Rectal smooth muscle tissue (tissue), 1 donor: Measurements from ENCODE around the gene ATR.
"Not testable (repeated sequence)": the region's sequence is repeated elsewhere in the genome, so short reads cannot be mapped to it uniquely, and the experiment has no call there.

Source experiments
- H3K27ac ChIP-seq: one replicate; pipeline ENCODE4 v1.7.0; 2013; ENCODE audit warnings: low read depth, low read length, inconsistent platforms
- H3K27me3 ChIP-seq: one replicate; pipeline ENCODE4 v1.7.0; 2013; ENCODE audit warnings: low read length; ENCODE audit not compliant: control insufficient read depth, insufficient read depth
- H3K36me3 ChIP-seq: one replicate; pipeline ENCODE4 v1.7.0; 2013; ENCODE audit warnings: low read length; ENCODE audit not compliant: control insufficient read depth, insufficient read depth
- H3K4me1 ChIP-seq: one replicate; pipeline ENCODE4 v1.7.0; 2013; ENCODE audit warnings: low read length; ENCODE audit not compliant: control insufficient read depth, insufficient read depth
- H3K4me3 ChIP-seq: one replicate; pipeline ENCODE4 v1.7.0; 2013; ENCODE audit warnings: low read length
- H3K9ac ChIP-seq: one replicate; pipeline ENCODE4 v1.7.0; 2013; ENCODE audit warnings: low read length

Gene ATR

GRCh38 chr3:142459929-142460328, 118.6 kb downstream of the ATR start:
- Histone ChIP-seq H3K27ac (no peak overlapping the region), H3K27me3 (no peaks in the 10 kb centered on the region), H3K9ac (no peak overlapping the region), H3K4me3 (no peak overlapping the region), H3K4me1 (no peaks in the 10 kb centered on the region), H3K36me3 (peaks cover 2% of the 10 kb centered on the region)

- no peak overlapping the region for H3K9ac ChIP-seq
Measured at GRCh38 chr3:142459096-142459495, 119.4 kb downstream of the ATR start.

GRCh38 chr3:142450881-142451280, 127.7 kb downstream of the ATR start:
- Histone ChIP-seq H3K27ac (no peak overlapping the region), H3K9ac (no peak overlapping the region), H3K4me1 (peaks cover 2% of the 10 kb centered on the region), H3K36me3 (no peaks in the 10 kb centered on the region), H3K4me3 (no peak overlapping the region), H3K27me3 (no peaks in the 10 kb centered on the region)

More at GRCh38 chr3:142459096-142459495, 119.4 kb downstream of the ATR start:
- Histone ChIP-seq H3K36me3 (peaks cover 2% of the 10 kb centered on the region), H3K4me3 (no peak overlapping the region), H3K27me3 (no peaks in the 10 kb centered on the region), H3K4me1 (no peaks in the 10 kb centered on the region), H3K27ac (no peak overlapping the region)

GRCh38 chr3:142450189-142450588, 128.3 kb downstream of the ATR start:
- Histone ChIP-seq H3K27me3 (no peaks in the 10 kb centered on the region), H3K36me3 (no peaks in the 10 kb centered on the region), H3K27ac (no peak overlapping the region), H3K9ac (no peak overlapping the region), H3K4me1 (peaks cover 5% of the 10 kb centered on the region), H3K4me3 (no peak overlapping the region)

DNA sequence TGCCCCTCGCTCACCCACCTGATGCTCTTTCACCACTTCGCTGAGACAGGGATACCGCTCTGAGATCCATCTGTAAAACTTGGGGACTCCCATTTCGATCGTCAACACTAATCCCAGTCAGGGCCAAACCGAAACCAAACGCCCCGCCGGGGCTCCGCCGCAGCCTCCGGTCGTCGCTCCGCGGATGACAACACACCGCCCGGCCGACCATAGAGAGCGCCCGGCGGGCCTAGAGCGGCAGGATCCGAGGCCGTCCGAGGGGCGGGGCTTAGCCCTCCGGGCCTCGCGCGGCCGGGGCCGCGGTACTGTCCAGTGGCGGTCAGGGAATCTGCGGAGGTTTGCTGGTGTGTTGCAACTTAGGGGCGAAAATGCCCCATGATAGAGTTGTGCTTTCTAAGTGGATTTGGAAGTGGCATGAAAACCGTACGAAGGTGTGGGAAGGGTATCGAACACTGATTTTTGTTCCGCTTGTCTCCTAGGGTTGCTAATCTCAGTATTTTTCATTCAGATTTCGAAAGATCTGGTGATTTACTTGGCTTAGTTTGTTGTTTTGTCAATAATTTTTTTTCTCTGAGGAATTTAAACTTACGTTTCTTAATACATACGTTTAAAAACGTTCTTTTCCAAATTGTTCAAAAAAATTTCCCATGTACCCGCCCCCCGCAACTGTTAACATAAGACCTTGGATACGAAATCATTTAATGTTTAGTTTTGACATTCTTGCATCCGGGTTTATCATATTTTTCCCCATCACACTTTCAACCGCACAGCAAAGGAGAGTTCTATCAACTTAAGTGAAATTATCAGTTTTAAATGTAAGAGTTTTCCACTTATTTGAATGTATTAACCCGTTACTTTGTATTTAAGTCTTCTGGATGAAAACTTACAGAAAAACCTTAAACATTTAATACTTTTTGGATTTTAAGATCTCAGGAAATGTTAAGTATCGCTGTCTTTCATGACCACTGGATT, 130.4 kb downstream of the ATR start, which contains the start of gene XRN1:
Gene XRN1 (minus strand): TSS at position 186 of the 972 bp plus-strand sequence. CDS start 93 bp downstream, at position 93.
- H3K36me3 ChIP-seq: no peaks in the 10 kb centered on the region
- no peaks in the 10 kb centered on the region for H3K27me3 ChIP-seq
- H3K27ac ChIP-seq: peak within 1 kb of the TSS; percentile 93
- H3K9ac ChIP-seq: peak within 1 kb of the TSS; percentile 100
- H3K4me1 ChIP-seq: peaks cover 5% of the 10 kb centered on the region
- H3K4me3 ChIP-seq: peak within 1 kb of the TSS; percentile 100

DNA sequence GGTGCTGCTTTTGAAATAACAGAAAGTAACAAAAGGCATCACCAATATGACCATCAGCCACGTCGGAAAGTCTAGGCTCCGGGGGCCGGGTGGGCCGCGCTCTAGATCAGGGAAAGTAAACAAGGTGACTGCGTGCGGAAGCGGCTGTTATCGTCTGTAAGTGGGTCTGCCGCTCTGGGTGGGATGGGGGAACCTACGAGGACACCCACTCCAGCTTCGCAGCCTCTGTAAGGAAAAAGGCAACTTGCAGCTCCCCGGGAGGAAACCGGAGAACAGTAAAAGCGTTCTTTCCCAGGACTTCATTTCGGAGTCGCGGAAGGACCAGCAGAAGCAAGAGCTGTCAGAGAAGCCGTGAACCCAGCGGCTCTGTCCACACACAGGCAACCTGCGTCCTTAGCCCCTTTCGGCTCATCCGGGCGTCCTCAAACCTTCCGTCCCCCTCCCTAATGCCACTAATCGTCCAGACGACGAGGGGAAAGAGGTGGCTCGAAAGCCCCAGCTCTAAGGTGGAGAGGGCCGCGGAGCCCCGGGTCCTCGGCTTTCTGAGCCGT, 131.2 kb downstream of the ATR start:
- Histone ChIP-seq H3K36me3 (no peaks in the 10 kb centered on the region), H3K4me3 (peak overlapping the region; percentile 100), H3K27me3 (no peaks in the 10 kb centered on the region), H3K27ac (peak overlapping the region; percentile 93), H3K4me1 (peaks cover 5% of the 10 kb centered on the region), H3K9ac (peak overlapping the region; percentile 100)

- Histone ChIP-seq H3K4me3 (peak overlapping the region; percentile 37), H3K9ac (no peak overlapping the region), H3K27me3 (no peaks in the 10 kb centered on the region), H3K36me3 (no peaks in the 10 kb centered on the region), H3K4me1 (peaks cover 5% of the 10 kb centered on the region), H3K27ac (no peak overlapping the region)
Measured at GRCh38 chr3:142445816-142446254, 132.7 kb downstream of the ATR start.

DNA sequence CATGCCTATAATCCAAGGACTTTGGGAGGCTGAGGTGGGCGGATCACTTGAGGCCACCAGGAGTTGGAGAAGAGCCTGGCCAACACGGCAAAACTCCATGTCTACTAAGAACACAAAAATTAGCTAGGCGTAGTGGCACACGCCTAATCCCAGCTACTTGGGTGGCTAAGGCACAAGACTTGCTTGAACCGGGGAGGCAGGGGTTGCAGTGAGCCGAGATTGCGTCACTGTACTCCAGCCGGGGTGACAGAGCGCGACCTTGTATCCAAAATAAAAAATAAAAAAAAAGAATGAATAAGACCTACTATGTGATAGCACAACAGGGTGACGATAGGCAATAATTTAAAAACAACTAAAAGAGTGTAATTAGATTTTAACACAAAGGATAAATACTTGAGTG, 134.2 kb downstream of the ATR start:
- no peak overlapping the region for H3K4me3 ChIP-seq
- H3K27ac ChIP-seq: no peak overlapping the region
- H3K9ac ChIP-seq: no peak overlapping the region
- no peaks in the 10 kb centered on the region for H3K36me3 ChIP-seq
- H3K4me1 ChIP-seq: peaks cover 5% of the 10 kb centered on the region
- H3K27me3 ChIP-seq: no peaks in the 10 kb centered on the region

- H3K4me3 ChIP-seq, H3K4me1 ChIP-seq, H3K27me3 ChIP-seq, H3K27ac ChIP-seq, H3K36me3 ChIP-seq, H3K9ac ChIP-seq: not testable (repeated sequence)
Measured at GRCh38 chr3:142443060-142443459, 135.5 kb downstream of the ATR start.

DNA sequence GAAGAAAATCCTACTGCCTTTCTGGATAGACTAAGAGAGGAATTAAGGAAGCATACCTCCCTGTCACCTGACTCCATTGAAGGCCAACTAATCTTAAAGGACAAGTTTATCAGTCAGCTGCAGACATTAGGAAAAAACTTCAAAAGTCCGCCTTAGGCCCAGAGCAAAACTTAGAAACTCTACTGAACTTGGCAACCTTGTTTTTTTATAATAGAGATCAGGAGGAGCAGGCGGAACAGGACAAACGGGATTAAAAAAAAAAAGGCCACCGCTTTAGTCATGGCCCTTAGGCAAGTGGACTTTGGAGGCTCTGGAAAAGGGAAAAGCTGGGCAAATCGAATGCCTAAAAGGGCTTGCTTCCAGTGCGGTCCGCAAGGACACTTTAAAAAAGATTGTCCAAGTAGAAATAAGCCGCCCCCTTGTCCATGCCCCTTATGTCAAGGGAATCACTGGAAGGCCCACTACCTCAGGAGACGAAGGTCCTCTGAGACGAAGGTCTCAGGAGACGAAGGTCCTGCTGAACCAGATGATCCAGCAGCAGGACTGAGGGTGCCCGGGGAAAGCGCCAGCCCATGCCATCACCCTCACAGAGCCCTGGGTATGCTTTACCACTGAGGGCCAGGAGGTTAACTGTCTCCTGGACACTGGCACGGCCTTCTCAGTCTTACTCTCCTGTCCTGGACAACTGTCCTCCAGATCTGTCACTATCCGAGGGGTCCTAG, 138.9 kb downstream of the ATR start:
- not testable (repeated sequence) for H3K9ac ChIP-seq, H3K36me3 ChIP-seq, H3K27me3 ChIP-seq, H3K27ac ChIP-seq, H3K4me3 ChIP-seq, H3K4me1 ChIP-seq

GRCh38 chr3:142438096-142438495, 140.4 kb downstream of the ATR start:
- not testable (repeated sequence) for H3K27ac ChIP-seq, H3K4me3 ChIP-seq, H3K9ac ChIP-seq, H3K36me3 ChIP-seq, H3K4me1 ChIP-seq, H3K27me3 ChIP-seq

- Histone ChIP-seq H3K4me1 (no peaks in the 10 kb centered on the region), H3K4me3 (no peak overlapping the region), H3K36me3 (no peaks in the 10 kb centered on the region), H3K27me3 (no peaks in the 10 kb centered on the region), H3K27ac (no peak overlapping the region), H3K9ac (no peak overlapping the region)
Measured at GRCh38 chr3:142436951-142437585, 141.5 kb downstream of the ATR start.
